ENCODE results near the gene GLIS1.
A peak's percentile ranks its signal among the peaks of the same experiment; 100 is the strongest.

The GLIS1 gene

DNA sequence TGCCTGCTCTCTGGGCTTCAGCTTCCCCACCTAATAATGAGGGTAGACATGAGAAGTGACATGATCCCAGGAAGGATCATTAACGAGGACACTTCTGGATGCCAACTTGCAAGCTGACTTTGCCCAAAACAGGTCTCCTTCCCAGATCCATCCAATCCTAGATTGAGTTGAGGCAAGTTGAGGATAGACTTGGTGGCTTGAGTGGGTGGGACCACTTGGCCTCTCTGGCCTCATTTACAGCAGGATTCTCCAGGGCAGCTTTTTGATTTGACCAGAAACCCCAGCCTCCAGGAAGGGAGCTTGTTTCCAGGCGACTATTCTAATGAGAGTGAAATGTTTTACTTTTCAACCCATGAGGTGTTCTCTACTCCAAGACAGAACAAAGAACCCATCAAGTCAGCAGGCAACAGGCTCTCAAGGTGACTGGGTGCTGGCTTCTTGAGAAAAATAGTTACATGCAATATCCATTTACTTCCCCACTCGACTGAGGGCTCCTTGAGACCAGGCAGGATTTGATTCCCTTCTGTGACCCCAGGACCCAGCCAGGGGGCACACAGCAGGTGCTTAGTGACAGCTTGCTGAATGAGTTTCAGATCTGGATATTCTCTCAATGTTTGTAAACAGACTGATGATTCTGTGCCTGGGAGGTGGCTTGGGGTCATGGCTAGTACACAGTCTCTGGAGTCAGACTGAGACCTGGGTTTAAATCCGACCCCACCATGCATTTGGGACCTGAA lies 151.5 kb downstream of the GLIS1 start:
- H3K4me3 ChIP-seq, result no peak overlapping the region
- no peaks in the 10 kb centered on the region for H3K9me3 ChIP-seq
- no peak for DNase-seq (ENCODE audit: low spot score in 2 of 2)
- in situ Hi-C loops (cut with MboI; ENCODE audit: low sequenced_read_pairs), result no loop called here
- H3K27me3 ChIP-seq (ENCODE audit: low read depth), result peaks cover 4% of the 10 kb centered on the region; the same call in 1 of the 2 replicates
- H3K36me3 ChIP-seq (replicated peaks), result no peaks in the 10 kb centered on the region
- H3K4me1 ChIP-seq, result peaks cover 8% of the 10 kb centered on the region

DNA sequence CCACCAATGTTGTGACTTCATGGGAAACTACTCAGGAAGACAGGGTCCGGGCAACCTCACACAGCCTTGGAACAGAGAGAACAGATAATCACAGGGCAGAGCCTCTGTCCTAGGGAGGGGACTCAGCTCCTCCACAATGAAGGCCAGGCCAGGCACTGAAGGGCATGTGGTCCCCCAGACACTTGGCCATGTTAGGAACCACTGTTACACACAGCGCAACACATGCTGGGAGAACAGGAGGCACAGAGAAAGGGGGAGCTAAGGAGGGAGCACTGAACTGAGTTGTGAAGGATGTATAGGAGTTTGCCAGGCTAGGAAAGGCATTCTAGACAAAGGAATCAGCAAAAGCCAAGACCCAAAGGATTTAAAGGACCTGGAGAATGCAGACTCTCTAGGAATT lies 152.2 kb downstream of the GLIS1 start:
- Histone ChIP-seq H3K4me3 (no peak overlapping the region), H3K9me3 (no peaks in the 10 kb centered on the region), H3K36me3 (replicated peaks) (no peaks in the 10 kb centered on the region), H3K27me3 (ENCODE audit: low read depth) (peaks cover 4% of the 10 kb centered on the region; the same call in 1 of the 2 replicates), H3K4me1 (peaks cover 8% of the 10 kb centered on the region)
- in situ Hi-C loops (cut with MboI; ENCODE audit: low sequenced_read_pairs), result no loop called here
- no peak for DNase-seq (ENCODE audit: low spot score in 2 of 2)

DNA sequence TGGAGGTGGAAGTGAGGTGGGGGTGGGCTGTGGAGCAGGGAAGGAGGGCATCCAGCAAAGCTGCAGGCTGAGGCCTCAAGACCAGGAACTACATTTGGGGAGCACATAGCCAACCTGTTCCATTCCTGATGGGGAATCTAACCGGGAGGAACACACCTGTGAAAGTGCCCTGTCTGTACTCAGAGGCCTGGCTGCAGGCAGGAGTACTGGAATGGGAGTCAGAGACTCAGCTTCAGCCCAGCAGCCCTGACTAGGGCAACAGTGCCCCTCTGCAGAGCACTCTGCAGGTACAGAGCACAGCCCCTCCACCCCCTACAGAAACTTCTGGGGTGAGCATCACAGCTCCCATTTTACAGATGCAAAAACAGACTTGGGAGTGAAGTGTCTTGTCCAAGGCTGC lies 153.4 kb downstream of the GLIS1 start:
- Histone ChIP-seq H3K9me3 (no peaks in the 10 kb centered on the region), H3K36me3 (replicated peaks) (no peaks in the 10 kb centered on the region), H3K4me3 (no peak overlapping the region), H3K4me1 (peaks cover under 1% of the 10 kb centered on the region; the same call in 1 of the 2 replicates), H3K27me3 (ENCODE audit: low read depth) (peaks cover 4% of the 10 kb centered on the region; the same call in 1 of the 2 replicates)
- no peak for DNase-seq (ENCODE audit: low spot score in 2 of 2)
- in situ Hi-C loops (cut with MboI; ENCODE audit: low sequenced_read_pairs), result no loop called here

DNA sequence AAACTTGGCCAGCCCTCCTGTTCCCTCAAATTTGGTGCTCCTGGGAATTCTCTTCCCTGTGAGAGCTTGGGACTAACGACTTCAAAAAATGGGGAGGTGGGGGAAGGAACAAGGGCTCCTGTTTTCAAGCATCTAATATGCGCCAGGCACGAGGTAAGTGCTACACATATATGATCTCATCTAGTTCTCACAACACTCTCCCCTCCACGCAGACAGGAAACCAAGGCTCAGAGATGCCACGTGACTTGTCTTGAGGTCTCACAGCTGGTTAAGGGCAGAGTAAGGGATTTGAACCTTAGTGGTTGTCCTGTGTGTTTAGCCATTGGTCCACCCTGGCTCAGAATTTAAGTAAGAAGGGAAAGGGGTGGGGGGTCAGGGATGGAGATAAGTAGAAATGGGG lies 153.8 kb downstream of the GLIS1 start:
- no peaks in the 10 kb centered on the region for H3K9me3 ChIP-seq
- H3K4me1 ChIP-seq, result no peaks in the 10 kb centered on the region
- H3K4me3 ChIP-seq, result no peak overlapping the region
- H3K36me3 ChIP-seq (replicated peaks), result no peaks in the 10 kb centered on the region
- H3K27me3 ChIP-seq (ENCODE audit: low read depth), result peaks cover 4% of the 10 kb centered on the region; the same call in 1 of the 2 replicates
- peak in 1 of 2 experiments; percentile 3 for DNase-seq (ENCODE audit: low spot score in 2 of 2)
- in situ Hi-C loops (cut with MboI; ENCODE audit: low sequenced_read_pairs), result no loop called here

DNA sequence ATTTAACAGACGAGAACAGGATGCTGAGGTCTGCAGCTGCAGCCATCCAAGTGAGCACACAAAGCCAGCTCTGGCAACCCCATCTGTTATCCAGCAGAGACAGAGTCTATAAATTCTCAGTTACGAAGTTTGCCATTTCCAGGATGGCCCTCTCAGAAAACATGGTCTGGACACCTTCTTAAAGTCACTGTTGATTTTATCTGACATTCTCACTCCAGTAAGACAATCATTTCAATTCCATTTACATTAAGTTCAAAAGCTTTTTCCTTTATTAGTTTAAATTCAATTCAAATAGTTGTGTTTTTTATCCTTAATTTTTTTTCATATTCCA lies 154.2 kb downstream of the GLIS1 start:
- in situ Hi-C loops (cut with MboI; ENCODE audit: low sequenced_read_pairs), result no loop called here
- no peaks in the 10 kb centered on the region for H3K36me3 ChIP-seq (replicated peaks)
- H3K9me3 ChIP-seq, result no peaks in the 10 kb centered on the region
- no peak overlapping the region for H3K4me3 ChIP-seq
- H3K4me1 ChIP-seq, result no peaks in the 10 kb centered on the region
- H3K27me3 ChIP-seq (ENCODE audit: low read depth), result peaks cover 4% of the 10 kb centered on the region; the same call in 1 of the 2 replicates
- peak in 1 of 2 experiments; percentile 5 for DNase-seq (ENCODE audit: low spot score in 2 of 2)

DNA sequence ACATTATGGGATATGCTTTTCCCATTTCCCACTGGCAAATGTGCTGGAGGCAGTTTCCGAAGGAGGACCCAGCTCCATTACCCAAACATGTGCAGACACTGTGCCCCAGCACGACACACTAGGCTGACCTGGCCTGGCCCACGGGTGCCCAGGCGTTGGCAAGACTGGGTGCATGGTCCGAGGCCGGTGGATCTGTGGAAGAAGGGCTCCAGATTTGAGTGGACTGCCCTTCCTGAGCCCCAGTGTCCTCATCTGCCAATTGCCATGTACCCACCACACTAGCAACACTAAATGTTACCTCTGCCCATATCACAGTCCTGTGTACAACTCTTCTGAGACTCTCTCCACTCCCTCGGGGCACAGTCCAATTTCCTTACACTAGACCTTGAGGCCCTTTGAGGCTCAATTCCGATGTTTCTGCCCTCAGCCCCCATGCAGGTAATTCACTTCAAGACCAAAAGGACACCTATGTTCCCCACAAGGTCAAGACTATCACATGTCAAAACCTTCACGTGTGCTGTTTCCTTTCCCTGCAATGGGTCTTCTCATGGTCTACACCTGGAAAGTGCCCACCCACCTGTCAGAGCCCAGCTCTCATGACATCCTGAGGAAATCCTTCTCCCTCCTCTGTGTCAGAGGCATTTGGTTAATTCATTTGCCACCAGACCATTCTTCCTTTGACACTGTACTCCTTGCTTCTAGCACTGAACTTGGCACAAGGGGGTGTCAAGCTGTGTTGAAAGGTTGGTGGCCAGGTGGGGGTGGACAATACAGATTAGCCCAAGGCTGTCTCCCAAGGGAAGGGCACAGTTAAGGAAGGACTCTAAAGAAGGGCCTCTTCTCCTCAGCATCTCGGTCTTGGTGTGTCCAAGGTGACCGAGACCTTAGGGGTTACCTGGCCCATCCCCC lies 154.8 kb downstream of the GLIS1 start:
- no peaks in the 10 kb centered on the region for H3K4me1 ChIP-seq
- H3K4me3 ChIP-seq, result no peak overlapping the region
- peaks cover 4% of the 10 kb centered on the region; the same call in 1 of the 2 replicates for H3K27me3 ChIP-seq (ENCODE audit: low read depth)
- H3K36me3 ChIP-seq (replicated peaks), result no peaks in the 10 kb centered on the region
- in situ Hi-C loops (cut with MboI; ENCODE audit: low sequenced_read_pairs), result no loop called here
- DNase-seq (ENCODE audit: low spot score in 2 of 2), result no peak
- no peaks in the 10 kb centered on the region for H3K9me3 ChIP-seq

DNA sequence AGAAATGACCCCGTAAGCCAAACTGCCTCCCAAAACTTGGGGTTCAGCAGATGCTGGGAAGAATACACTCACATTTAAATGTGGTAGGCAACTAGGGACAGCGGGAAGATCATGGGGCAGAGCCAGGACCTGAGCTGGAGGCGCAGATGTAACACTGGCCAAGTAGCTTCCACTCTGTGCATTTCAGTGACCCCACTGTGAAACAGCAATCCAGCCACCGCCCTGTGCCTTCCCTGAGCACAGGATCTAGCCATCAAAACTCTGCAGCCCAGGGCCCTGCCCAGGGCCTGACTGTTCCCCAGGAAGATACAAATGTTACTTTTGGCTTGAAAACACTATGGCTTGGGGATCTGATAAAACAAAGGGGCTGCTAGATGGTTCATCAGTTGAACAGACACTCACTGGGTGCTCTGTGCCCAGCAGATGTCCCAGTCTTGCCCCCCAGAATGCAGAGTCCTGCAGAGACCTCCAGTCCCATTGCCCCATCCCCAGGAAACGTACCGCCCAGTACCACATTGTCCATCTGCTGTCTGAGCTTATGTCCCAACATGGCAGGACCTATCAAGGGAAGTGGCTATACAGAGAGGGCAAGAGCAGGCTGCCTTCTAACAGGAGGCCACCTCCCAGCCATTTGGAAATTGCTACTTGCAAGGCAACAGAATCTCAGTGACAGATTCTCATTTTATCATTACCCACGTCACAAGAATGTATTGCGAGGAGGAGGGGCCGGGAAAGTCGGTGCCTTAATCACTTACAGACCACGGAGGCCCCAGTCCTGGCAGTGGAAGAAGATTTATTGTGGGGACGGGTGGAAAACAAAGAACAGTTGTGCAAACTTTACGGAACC lies 155.7 kb downstream of the GLIS1 start:
- H3K27me3 ChIP-seq (ENCODE audit: low read depth), result peaks cover 4% of the 10 kb centered on the region; the same call in 1 of the 2 replicates
- H3K4me1 ChIP-seq, result no peaks in the 10 kb centered on the region
- in situ Hi-C loops (cut with MboI; ENCODE audit: low sequenced_read_pairs), result no loop called here
- no peak overlapping the region for H3K4me3 ChIP-seq
- no peak for DNase-seq (ENCODE audit: low spot score in 2 of 2)
- no peaks in the 10 kb centered on the region for H3K9me3 ChIP-seq
- no peaks in the 10 kb centered on the region for H3K36me3 ChIP-seq (replicated peaks)

DNA sequence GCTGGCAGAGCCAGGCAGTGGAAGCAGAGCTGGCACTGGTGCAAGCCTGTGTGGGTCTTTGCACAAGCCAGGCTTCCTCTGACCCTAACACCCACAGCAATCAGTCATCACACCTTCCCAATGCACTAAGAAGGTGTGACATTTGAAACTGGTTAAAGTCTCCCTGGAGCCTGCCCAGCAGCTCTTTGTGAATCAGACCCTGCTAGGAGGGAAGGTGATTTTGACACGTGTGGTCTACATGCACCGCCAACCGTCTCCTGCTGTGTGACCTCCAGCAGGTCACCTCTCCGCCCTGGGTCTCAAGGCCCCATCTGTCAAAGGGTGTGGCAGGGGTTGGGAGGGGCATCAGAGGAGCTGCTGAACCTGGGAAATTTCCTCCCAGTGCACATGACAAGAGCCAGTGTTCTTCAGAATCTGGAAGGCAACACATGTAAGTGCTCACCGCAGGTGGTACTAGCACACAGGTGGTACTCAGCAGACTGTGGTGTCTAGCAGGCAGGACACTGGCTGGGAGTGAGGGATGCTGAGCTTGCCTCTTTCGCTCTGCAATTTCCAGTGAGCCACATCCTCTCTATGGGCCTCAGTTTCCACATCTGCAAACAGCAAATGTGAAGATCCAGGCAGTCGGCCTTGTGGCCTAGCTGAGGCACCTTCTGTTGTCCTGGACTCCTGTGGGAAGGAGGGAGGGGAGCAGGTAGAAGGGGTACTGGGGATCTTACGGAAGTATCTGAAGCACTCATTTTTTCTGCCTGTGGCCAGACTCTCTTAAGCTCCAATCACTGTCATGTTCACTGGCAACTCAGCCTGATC lies 156.5 kb downstream of the GLIS1 start:
- H3K36me3 ChIP-seq (replicated peaks), result no peaks in the 10 kb centered on the region

DNA sequence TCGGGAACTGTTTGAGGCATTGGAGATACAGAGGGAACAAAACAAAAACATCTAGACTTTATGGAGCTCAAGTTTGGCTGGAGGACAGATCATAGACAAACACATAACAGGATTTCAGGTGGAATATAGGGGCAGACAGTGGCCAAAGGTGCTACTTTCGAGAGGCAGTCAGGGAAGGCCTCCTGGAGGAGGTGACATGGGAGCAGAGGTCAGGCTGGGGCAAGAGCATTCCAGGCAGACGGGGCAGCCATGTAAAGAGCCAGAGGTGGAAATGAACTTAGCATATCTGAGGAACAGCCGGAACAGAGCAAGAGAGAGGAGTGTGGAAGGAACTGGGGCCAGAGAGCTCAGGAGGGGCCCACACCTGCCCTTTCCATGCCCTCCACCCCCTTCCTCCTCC lies 157.5 kb downstream of the GLIS1 start:
- no peaks in the 10 kb centered on the region for H3K27me3 ChIP-seq (ENCODE audit: low read depth)
- in situ Hi-C loops (cut with MboI; ENCODE audit: low sequenced_read_pairs), result no loop called here
- H3K4me3 ChIP-seq, result no peak overlapping the region
- DNase-seq (ENCODE audit: low spot score in 2 of 2), result no peak
- H3K4me1 ChIP-seq, result no peaks in the 10 kb centered on the region
- H3K36me3 ChIP-seq (replicated peaks), result no peaks in the 10 kb centered on the region
- H3K9me3 ChIP-seq, result no peaks in the 10 kb centered on the region

More for the DNA sequence above, 156.5 kb downstream of the GLIS1 start:
- in situ Hi-C loops (cut with MboI; ENCODE audit: low sequenced_read_pairs), result no loop called here
- Histone ChIP-seq H3K4me3 (no peak overlapping the region), H3K9me3 (no peaks in the 10 kb centered on the region), H3K27me3 (ENCODE audit: low read depth) (no peaks in the 10 kb centered on the region), H3K4me1 (no peaks in the 10 kb centered on the region)
- DNase-seq (ENCODE audit: low spot score in 2 of 2), result no peak

DNA sequence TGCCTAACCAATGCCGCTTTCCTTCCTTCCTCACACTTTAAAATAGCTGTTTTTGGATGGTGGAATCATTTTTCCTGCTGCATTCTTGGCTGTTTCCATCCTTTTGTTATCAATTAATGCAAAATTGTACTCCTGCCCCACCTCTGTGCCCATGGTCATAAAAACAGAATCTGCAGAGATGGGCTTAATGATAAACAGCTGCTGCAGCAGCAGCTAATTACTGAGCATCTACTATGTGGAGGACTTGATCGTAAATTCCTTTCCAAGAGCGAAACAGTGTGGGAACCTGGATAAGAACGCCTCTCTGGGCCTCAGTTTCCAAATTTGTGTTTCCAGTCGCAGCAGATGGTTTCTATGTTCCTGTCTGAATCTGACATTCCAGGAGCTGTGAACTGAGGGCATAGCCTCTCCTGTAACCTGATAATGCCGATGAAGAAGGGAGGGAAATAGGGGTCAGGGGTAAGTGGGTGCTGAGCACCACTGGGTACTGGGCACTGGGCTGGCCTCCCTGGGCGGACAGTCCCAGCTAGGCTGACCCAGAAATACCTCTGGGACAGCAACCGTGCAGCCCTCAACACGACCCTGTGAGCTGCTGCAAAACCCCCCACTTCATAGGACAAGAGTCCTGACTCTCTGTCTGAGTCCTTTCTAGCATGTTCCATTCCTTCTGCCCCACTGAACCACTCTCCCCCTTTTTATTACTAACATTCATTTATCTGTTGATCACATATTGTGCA lies 158.1 kb downstream of the GLIS1 start:
- no peaks in the 10 kb centered on the region for H3K27me3 ChIP-seq (ENCODE audit: low read depth)
- no peak overlapping the region for H3K4me3 ChIP-seq
- no peaks in the 10 kb centered on the region for H3K9me3 ChIP-seq
- DNase-seq (ENCODE audit: low spot score in 2 of 2), result no peak
- no peaks in the 10 kb centered on the region for H3K4me1 ChIP-seq
- in situ Hi-C loops (cut with MboI; ENCODE audit: low sequenced_read_pairs), result no loop called here
- no peaks in the 10 kb centered on the region for H3K36me3 ChIP-seq (replicated peaks)

DNA sequence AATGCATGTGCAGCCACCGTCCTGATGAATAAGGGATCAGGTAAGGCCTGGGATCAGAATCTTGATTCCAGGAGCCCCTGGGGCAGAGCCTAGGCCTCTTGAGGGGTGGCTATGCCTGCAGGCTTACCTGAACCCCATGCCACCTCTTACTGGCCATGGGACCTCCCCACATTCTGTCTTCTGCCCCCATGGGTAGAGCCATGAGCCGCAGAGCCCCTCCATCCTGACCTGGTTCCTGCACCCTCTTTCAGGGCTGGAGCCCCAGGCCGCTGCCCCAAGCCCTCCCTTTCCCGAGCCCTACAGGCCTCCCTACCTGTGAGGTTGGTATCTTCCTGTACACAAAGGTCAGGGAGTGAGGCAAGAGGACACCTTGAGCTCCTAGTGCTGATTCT lies 159.0 kb downstream of the GLIS1 start:
- Histone ChIP-seq H3K4me1 (no peaks in the 10 kb centered on the region), H3K9me3 (no peaks in the 10 kb centered on the region), H3K27me3 (ENCODE audit: low read depth) (no peaks in the 10 kb centered on the region), H3K36me3 (replicated peaks) (no peaks in the 10 kb centered on the region), H3K4me3 (no peak overlapping the region)
- no peak for DNase-seq (ENCODE audit: low spot score in 2 of 2)
- in situ Hi-C loops (cut with MboI; ENCODE audit: low sequenced_read_pairs), result no loop called here

DNA sequence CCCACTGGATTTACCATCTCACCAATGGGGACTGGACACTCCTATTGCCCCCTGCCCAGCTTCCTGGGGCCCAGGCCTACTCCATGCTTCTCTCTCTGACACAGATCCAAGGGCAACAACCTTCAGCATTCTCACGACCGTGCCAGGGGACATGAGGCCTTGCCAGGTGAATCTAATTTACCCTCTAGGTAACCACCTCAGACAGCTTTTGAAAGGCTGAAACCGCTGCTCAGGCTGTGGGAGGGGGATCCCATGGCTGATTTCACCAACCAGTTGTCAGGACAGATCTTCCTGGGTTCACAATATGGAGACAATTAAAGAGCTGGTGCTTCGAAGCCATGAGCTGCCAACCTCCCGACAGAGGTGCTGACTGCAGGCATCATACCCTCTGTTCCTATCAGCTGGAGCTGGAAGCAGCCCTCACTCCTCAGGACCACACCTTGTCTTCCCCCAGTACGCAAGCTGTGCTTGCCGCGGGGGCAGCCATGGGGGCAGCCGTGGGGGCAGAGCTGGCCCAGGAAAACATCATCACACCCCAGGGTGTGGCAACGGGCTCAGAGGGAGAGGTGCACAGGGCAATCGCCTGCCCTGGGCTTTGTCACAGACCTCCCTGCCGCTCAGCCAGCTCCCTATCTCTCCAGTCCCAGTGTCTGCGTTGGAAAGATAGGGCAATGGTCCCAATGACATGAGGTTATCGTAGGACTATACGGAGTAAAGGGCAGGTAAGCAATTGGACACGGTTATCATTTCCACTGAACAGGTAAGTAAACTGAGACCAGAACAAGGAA lies 159.5 kb downstream of the GLIS1 start:
- no peaks in the 10 kb centered on the region for H3K27me3 ChIP-seq (ENCODE audit: low read depth)
- H3K9me3 ChIP-seq, result no peaks in the 10 kb centered on the region
- no peak overlapping the region for H3K4me3 ChIP-seq
- H3K36me3 ChIP-seq (replicated peaks), result no peaks in the 10 kb centered on the region
- H3K4me1 ChIP-seq, result no peaks in the 10 kb centered on the region
- no peak for DNase-seq (ENCODE audit: low spot score in 2 of 2)
- in situ Hi-C loops (cut with MboI; ENCODE audit: low sequenced_read_pairs), result no loop called here

Data from HAP-1 (cell line).